ENCODE data around the gene ZDHHC14.

The ZDHHC14 gene

GRCh38 chr6:157677235-157677634 is 296.2 kb downstream of the ZDHHC14 start:
- no peaks in the 10 kb centered on the region for H3K27me3 ChIP-seq (ENCODE audit: control insufficient read depth in 1 of 2, insufficient read depth in 2 of 2, low read length in 2 of 2)
- no peaks in the 10 kb centered on the region for H3K4me1 ChIP-seq (ENCODE audit: insufficient read depth, low read length)
- no peaks in the 10 kb centered on the region for H3K36me3 ChIP-seq (ENCODE audit: insufficient read depth, low read length)

GRCh38 chr6:157679605-157680580 is 298.9 kb downstream of the ZDHHC14 start:
- H3K9me3 ChIP-seq (ENCODE audit: low read length): no peaks in the 10 kb centered on the region
- no peak overlapping the region for H3K4me3 ChIP-seq (ENCODE audit: low read depth in 1 of 2, low read length in 2 of 2)
- H3K36me3 ChIP-seq (ENCODE audit: insufficient read depth, low read length): no peaks in the 10 kb centered on the region
- H3K27ac ChIP-seq (ENCODE audit: low read depth, low read length): no peak overlapping the region
- no peaks in the 10 kb centered on the region for H3K4me1 ChIP-seq (ENCODE audit: insufficient read depth, low read length)
- H3K9ac ChIP-seq (ENCODE audit: low read length): no peak overlapping the region
- H3K27me3 ChIP-seq (ENCODE audit: control insufficient read depth in 1 of 2, insufficient read depth in 2 of 2, low read length in 2 of 2): no peaks in the 10 kb centered on the region

More at GRCh38 chr6:157677235-157677634, 296.2 kb downstream of the ZDHHC14 start:
- Histone ChIP-seq H3K9me3 (ENCODE audit: low read length) (no peaks in the 10 kb centered on the region), H3K9ac (ENCODE audit: low read length) (no peak overlapping the region), H3K27ac (ENCODE audit: low read depth, low read length) (no peak overlapping the region), H3K4me3 (ENCODE audit: low read depth in 1 of 2, low read length in 2 of 2) (no peak overlapping the region)

DNA sequence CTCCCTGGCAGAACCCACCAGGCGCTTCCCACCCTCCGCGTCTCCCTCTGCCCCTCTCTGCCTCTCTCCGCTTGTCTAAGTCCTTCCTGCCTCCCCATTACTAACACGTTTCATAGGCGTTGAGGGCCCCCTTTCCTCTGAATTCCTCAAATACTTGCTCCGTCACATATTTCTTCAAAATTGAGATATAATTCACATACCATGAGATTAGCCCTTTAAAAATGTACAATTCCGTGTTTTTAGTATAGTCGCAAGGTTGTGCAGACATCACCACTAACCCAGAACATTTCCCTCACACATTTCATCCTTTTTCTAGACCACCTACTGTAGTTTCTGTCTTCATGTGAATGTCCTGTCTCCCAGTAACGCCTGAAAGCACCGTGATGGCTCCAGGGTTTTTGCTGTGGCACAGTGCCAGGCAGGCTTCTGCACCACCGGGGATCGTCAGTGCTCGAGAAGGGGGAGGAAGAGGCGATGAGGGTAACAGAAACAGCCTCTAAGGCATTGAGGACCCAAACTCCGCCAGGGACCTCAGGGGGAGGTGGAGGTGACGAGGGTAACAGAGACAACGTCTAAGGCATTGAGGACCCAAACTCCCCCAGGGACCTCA is 300.2 kb downstream of the ZDHHC14 start:
- Histone ChIP-seq H3K9me3 (ENCODE audit: low read length) (no peaks in the 10 kb centered on the region), H3K4me3 (ENCODE audit: low read depth in 1 of 2, low read length in 2 of 2) (no peak overlapping the region), H3K4me1 (ENCODE audit: insufficient read depth, low read length) (no peaks in the 10 kb centered on the region), H3K27me3 (ENCODE audit: control insufficient read depth in 1 of 2, insufficient read depth in 2 of 2, low read length in 2 of 2) (no peaks in the 10 kb centered on the region), H3K36me3 (ENCODE audit: insufficient read depth, low read length) (no peaks in the 10 kb centered on the region), H3K27ac (ENCODE audit: low read depth, low read length) (no peak overlapping the region), H3K9ac (ENCODE audit: low read length) (no peak overlapping the region)

DNA sequence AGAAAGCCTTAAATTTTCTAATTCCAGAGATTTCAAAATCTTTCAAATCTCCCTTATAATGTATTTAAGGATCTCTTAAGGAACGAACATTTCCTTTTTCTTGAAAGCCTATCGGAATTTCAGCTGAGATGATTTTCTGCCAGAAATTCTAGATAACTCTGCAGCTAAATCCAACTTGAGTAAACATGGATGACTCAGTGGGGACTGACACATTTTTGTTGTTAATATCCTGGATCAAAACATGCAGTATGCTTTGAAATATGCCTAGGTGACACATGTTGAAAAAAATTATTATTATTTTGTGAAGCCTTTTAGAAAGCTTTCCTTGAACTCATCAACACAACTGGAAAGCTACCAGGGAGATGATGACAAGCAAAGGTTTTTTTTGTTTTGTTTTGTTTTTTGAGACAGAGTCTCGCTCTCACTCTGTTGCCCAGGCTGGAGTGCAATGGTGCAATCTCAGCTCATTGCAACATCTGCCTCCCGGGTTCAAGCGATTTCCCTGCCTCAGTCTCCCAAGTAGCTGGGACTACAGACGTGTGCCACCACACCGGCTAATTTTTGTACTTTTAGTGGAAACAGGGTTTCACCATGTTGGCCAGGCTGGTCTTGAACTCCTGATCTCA is 302.0 kb downstream of the ZDHHC14 start:
- H3K27ac ChIP-seq (ENCODE audit: low read depth, low read length): no peak overlapping the region
- no peaks in the 10 kb centered on the region for H3K27me3 ChIP-seq (ENCODE audit: control insufficient read depth in 1 of 2, insufficient read depth in 2 of 2, low read length in 2 of 2)
- no peaks in the 10 kb centered on the region for H3K36me3 ChIP-seq (ENCODE audit: insufficient read depth, low read length)
- no peaks in the 10 kb centered on the region for H3K9me3 ChIP-seq (ENCODE audit: low read length)
- H3K9ac ChIP-seq (ENCODE audit: low read length): no peak overlapping the region
- H3K4me3 ChIP-seq (ENCODE audit: low read depth in 1 of 2, low read length in 2 of 2): no peak overlapping the region
- no peaks in the 10 kb centered on the region for H3K4me1 ChIP-seq (ENCODE audit: insufficient read depth, low read length)

DNA sequence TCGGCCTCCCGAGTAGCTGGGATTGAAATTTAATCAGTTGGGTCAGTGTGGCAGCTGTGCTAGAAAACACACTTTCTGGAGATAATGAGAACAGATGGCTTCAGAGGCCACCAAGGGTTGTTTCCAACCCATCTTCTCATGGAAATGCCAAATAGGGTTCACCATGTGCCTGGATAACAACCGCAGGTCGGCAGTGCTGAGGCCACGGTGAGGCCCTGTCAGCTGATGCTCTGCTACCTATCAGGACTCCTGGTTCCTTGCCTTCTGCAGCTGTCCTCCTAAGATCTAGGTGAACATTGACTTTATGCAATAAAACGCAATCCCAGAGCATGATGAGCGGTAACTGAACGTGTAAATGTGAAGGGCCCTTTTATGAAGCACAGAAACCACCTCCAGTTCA is 302.7 kb downstream of the ZDHHC14 start:
- H3K9ac ChIP-seq (ENCODE audit: low read length): no peak overlapping the region
- H3K4me3 ChIP-seq (ENCODE audit: low read depth in 1 of 2, low read length in 2 of 2): no peak overlapping the region
- no peaks in the 10 kb centered on the region for H3K4me1 ChIP-seq (ENCODE audit: insufficient read depth, low read length)
- H3K27me3 ChIP-seq (ENCODE audit: control insufficient read depth in 1 of 2, insufficient read depth in 2 of 2, low read length in 2 of 2): no peaks in the 10 kb centered on the region
- H3K27ac ChIP-seq (ENCODE audit: low read depth, low read length): no peak overlapping the region
- H3K9me3 ChIP-seq (ENCODE audit: low read length): no peaks in the 10 kb centered on the region
- H3K36me3 ChIP-seq (ENCODE audit: insufficient read depth, low read length): no peaks in the 10 kb centered on the region

DNA sequence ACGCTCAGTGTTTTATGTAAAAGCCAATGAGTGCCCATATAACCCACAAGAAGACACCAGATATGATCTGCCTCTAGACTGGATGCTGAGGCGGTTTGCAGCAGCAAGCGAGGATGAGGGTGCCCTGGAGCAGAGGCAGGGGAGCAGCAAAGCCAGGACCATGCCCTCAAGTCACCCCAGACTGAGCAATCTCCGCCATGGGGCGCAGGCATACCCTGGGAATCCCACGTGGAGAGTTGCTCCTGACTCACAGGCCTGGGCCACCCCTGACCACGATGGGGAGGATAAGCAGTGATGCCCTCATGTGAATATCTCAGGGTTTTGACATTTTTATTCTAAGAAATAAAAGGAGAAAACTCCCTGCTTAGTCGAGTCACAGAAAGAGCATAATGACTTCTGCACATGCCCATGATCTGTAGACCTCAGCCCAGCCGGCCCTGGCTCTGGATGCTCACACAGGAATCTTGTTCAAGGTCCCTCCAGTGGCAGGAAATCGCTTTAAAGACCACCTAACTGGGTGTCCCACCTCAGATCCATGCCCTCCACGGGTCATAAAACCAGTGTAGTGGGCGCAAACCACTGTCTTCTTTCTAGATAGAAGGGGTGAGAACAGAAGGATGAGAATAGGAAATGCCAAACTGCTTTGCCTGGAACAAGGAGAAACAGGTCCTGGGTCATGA is 303.8 kb downstream of the ZDHHC14 start:
- H3K9me3 ChIP-seq (ENCODE audit: low read length): no peaks in the 10 kb centered on the region
- H3K4me3 ChIP-seq (ENCODE audit: low read depth in 1 of 2, low read length in 2 of 2): no peak overlapping the region
- H3K36me3 ChIP-seq (ENCODE audit: insufficient read depth, low read length): no peaks in the 10 kb centered on the region

DNA sequence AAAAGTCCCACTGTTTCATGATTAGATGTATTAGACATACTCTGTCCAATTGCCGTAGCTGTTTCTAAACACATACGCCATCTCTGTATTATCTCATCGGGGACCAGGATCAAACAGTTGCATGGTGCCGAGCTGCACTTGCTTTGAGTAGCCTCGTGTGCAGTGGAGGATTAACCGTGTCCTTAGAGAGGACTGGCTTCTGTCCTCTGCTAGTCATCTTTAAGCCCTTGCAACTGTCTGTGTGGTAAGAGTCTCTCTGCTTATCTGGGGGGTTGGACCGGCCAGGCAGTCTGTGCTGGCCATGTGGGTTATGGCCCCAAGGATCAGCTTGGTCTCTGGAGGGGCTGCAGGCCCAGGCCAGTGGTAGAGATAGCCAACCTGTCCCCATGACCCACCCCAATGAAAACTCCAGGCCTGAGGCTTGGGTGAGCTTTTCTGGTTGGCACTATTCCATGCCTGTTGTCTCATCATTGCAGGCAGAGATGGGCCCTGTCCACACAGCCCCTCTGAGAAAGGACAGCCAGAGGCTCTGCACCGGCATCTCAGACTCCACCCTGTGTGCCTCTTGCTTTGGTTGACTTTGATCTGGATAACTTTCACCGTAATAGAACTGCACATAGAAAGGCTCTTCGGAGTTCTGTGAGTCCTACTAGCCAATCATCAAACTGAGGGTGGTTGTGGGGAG is 304.7 kb downstream of the ZDHHC14 start:
- no peak overlapping the region for H3K27ac ChIP-seq (ENCODE audit: low read depth, low read length)
- H3K9me3 ChIP-seq (ENCODE audit: low read length): no peaks in the 10 kb centered on the region
- H3K4me1 ChIP-seq (ENCODE audit: insufficient read depth, low read length): no peaks in the 10 kb centered on the region
- no peaks in the 10 kb centered on the region for H3K36me3 ChIP-seq (ENCODE audit: insufficient read depth, low read length)
- no peak overlapping the region for H3K4me3 ChIP-seq (ENCODE audit: low read depth in 1 of 2, low read length in 2 of 2)
- no peaks in the 10 kb centered on the region for H3K27me3 ChIP-seq (ENCODE audit: control insufficient read depth in 1 of 2, insufficient read depth in 2 of 2, low read length in 2 of 2)
- H3K9ac ChIP-seq (ENCODE audit: low read length): no peak overlapping the region

More for the DNA sequence above, 303.8 kb downstream of the ZDHHC14 start:
- Histone ChIP-seq H3K27me3 (ENCODE audit: control insufficient read depth in 1 of 2, insufficient read depth in 2 of 2, low read length in 2 of 2) (no peaks in the 10 kb centered on the region), H3K9ac (ENCODE audit: low read length) (no peak overlapping the region), H3K4me1 (ENCODE audit: insufficient read depth, low read length) (no peaks in the 10 kb centered on the region), H3K27ac (ENCODE audit: low read depth, low read length) (no peak overlapping the region)

DNA sequence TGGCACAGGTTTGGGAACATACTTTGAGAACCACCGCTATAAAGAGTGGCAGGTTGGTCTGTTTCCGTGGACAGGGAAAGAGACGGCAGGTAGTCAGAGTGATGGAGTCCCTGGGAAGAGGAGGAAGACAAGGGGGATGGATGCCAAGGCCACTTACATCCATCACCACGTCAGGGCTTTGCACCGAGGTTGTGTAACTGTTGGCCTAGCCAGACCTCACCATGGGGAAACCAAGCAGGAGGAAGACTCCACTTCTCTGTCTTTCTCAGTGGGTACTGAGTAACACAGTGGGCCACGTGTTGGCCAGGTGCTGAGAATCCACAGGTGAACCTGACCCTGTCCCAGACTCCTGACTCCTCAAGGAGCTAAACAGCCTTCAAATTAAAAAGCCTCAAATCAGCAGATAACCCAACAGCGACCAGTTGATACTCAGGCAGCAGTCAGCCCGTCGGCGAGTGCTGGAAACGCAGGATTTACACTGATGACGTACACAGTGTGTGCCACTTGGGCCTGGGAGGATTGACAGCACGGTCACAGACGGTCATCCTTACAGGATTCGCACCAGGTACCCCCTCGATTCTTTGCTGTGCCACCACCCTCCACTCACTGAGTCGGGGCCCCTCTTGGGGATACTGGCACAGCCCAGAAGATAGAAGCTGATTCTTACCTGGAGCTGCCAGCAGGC is 307.4 kb downstream of the ZDHHC14 start:
- H3K9ac ChIP-seq (ENCODE audit: low read length): no peak overlapping the region
- no peaks in the 10 kb centered on the region for H3K9me3 ChIP-seq (ENCODE audit: low read length)

GRCh38 chr6:157688960-157689599 is 308.1 kb downstream of the ZDHHC14 start:
- H3K36me3 ChIP-seq (ENCODE audit: insufficient read depth, low read length): no peaks in the 10 kb centered on the region
- H3K27ac ChIP-seq (ENCODE audit: low read depth, low read length): no peak overlapping the region
- H3K27me3 ChIP-seq (ENCODE audit: control insufficient read depth in 1 of 2, insufficient read depth in 2 of 2, low read length in 2 of 2): no peaks in the 10 kb centered on the region
- H3K4me1 ChIP-seq (ENCODE audit: insufficient read depth, low read length): no peaks in the 10 kb centered on the region
- H3K9ac ChIP-seq (ENCODE audit: low read length): no peak overlapping the region
- H3K9me3 ChIP-seq (ENCODE audit: low read length): no peaks in the 10 kb centered on the region
- H3K4me3 ChIP-seq (ENCODE audit: low read depth in 1 of 2, low read length in 2 of 2): no peak overlapping the region

More for the DNA sequence above, 307.4 kb downstream of the ZDHHC14 start:
- H3K27me3 ChIP-seq (ENCODE audit: control insufficient read depth in 1 of 2, insufficient read depth in 2 of 2, low read length in 2 of 2): no peaks in the 10 kb centered on the region
- H3K27ac ChIP-seq (ENCODE audit: low read depth, low read length): no peak overlapping the region
- no peak overlapping the region for H3K4me3 ChIP-seq (ENCODE audit: low read depth in 1 of 2, low read length in 2 of 2)
- no peaks in the 10 kb centered on the region for H3K36me3 ChIP-seq (ENCODE audit: insufficient read depth, low read length)
- no peaks in the 10 kb centered on the region for H3K4me1 ChIP-seq (ENCODE audit: insufficient read depth, low read length)

DNA sequence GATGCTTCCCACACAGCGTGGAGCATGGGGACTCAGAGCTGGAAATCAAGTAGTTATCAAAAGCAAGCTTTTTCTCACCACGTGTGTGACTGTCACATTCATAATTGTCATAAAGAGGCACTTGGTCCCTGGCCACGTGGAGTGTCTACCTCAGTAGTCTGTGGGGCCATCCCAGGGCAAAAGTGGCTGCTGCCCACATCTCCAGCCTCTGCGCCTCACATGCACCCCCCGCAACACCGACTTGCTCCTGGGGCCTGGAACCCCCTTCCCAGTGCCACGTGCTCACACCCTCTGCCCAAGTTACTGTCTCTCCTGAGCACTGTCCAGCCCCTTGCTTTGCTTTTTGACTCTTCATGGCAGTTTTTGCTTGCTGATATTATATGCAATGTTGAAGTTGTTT is 308.9 kb downstream of the ZDHHC14 start:
- H3K36me3 ChIP-seq (ENCODE audit: insufficient read depth, low read length): no peaks in the 10 kb centered on the region
- H3K27me3 ChIP-seq (ENCODE audit: control insufficient read depth in 1 of 2, insufficient read depth in 2 of 2, low read length in 2 of 2): no peaks in the 10 kb centered on the region
- H3K9me3 ChIP-seq (ENCODE audit: low read length): no peaks in the 10 kb centered on the region
- no peaks in the 10 kb centered on the region for H3K4me1 ChIP-seq (ENCODE audit: insufficient read depth, low read length)
- H3K27ac ChIP-seq (ENCODE audit: low read depth, low read length): no peak overlapping the region
- H3K4me3 ChIP-seq (ENCODE audit: low read depth in 1 of 2, low read length in 2 of 2): no peak overlapping the region
- H3K9ac ChIP-seq (ENCODE audit: low read length): no peak overlapping the region

All from muscle layer of colon (tissue), 2 donors.